AG09309 (cell line): ENCODE measurements around the gene RSPH9.

Source experiments
- DNase-seq: peaks from one replicate; pipeline ENCODE4 v3.0.0-alpha.2; 2010; ENCODE audit warnings: low read depth
- H3K4me3 ChIP-seq: 2 replicates; pipeline ENCODE4 v1.5.1; 2011; ENCODE audit warnings: mild to moderate bottlenecking, low read depth, low read length, moderate library complexity; ENCODE audit not compliant: control insufficient read depth
- TF ChIP-seq, protein P1 (sequence below): IDR thresholded peaks from 2 replicates; pipeline ENCODE4 v1.5.1; 2011; ENCODE audit warnings: mild to moderate bottlenecking, low read depth, low read length, inconsistent platforms; ENCODE audit not compliant: insufficient read depth, control insufficient read depth; ENCODE audit errors: missing control alignments

Gene RSPH9

DNA sequence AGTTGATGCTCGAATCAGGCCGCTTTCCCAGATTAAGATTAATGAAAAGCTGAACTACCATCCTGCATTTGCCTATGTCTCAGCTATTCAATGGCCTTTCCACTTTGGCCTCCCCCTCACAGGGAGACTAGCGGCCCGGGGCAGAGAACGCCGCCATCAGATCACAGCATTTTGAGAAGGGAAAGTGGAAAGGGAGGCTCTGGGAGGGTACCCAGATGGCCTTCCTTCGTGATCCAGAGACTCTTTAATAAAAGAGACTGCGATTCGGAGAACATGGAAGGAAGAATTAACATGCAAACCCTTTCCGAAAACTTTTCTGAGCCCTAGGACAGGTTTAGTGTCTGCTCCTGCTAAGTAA, 42.2 kb downstream of the RSPH9 start:
- no peak for DNase-seq
- TF ChIP-seq, protein P1, sequence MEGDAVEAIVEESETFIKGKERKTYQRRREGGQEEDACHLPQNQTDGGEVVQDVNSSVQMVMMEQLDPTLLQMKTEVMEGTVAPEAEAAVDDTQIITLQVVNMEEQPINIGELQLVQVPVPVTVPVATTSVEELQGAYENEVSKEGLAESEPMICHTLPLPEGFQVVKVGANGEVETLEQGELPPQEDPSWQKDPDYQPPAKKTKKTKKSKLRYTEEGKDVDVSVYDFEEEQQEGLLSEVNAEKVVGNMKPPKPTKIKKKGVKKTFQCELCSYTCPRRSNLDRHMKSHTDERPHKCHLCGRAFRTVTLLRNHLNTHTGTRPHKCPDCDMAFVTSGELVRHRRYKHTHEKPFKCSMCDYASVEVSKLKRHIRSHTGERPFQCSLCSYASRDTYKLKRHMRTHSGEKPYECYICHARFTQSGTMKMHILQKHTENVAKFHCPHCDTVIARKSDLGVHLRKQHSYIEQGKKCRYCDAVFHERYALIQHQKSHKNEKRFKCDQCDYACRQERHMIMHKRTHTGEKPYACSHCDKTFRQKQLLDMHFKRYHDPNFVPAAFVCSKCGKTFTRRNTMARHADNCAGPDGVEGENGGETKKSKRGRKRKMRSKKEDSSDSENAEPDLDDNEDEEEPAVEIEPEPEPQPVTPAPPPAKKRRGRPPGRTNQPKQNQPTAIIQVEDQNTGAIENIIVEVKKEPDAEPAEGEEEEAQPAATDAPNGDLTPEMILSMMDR = no peak
- H3K4me3 ChIP-seq = peak overlapping the region; percentile 77

DNA sequence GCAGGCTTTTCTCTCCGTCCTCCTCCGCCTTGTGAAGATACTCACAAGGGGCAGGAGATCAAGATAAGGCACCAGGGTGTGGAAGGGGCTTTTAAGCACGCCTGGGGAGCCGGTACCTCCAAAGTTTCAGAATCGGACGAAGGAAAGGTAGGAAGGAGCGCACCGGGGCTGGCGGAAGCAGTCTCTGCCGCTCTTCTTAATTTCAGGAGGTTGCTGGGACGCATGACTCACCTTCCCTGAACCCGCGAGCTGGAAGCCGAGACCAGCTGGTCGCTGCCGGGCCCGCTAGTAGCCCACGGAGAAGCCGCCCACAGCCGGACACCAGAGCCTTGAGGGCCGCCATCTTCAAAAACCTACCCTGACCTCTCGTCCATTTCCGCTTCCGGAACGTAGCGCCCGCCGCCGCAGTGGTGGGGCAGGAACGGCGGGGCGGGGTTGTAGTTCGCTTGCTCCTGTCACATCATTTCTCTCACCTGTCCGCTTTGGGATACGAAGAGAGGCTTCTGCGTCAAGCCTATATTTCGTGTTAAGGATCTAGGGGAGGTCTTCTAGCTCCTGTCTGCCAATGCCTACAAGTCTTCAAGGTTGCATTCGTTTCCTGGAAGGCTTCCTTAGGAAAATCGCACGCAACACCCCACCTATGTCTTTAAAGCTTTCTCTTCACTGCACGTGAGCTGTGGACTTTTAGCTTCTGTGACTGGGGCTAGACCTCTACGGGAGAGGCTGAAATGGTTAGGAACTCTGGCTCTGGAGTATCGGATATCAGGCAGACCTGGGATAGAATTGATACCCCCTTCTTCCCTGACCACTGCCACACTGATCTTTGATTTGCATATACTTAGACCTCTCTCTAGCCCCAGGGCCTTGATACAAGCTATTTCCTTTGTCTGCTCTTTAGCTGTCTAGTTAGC, 42.9 kb downstream of the RSPH9 start, which contains the start of gene MRPS18A:
Gene MRPS18A, minus strand, starts transcription at position 355 of the 911 bp plus-strand sequence. Its CDS starts 12 bp downstream, at position 343.
- TF ChIP-seq, protein P1 = no peak
- no peak for DNase-seq
- H3K4me3 ChIP-seq = peak within 1 kb of the TSS; percentile 77

DNA sequence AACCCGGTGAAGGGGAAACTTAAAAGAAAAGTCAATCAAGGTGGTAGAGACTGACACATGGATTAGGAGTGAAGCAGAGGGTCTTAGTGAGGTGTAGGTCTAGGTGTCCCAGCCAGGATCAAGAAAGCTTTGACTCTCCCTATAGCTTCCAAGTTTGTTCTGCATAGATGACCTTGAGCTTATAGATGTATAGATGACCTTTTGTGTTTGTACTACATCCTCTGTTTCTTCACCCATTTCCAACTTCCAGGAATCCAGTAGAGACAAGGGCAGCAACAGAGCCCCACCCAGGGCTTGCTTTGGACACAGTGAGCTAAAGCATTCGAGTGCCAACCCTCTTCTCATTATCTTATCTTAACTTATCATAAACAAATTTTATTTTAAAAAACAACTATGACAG, 44.6 kb downstream of the RSPH9 start:
- DNase-seq = no peak
- no peak overlapping the region for H3K4me3 ChIP-seq
- TF ChIP-seq, protein P1 = no peak

DNA sequence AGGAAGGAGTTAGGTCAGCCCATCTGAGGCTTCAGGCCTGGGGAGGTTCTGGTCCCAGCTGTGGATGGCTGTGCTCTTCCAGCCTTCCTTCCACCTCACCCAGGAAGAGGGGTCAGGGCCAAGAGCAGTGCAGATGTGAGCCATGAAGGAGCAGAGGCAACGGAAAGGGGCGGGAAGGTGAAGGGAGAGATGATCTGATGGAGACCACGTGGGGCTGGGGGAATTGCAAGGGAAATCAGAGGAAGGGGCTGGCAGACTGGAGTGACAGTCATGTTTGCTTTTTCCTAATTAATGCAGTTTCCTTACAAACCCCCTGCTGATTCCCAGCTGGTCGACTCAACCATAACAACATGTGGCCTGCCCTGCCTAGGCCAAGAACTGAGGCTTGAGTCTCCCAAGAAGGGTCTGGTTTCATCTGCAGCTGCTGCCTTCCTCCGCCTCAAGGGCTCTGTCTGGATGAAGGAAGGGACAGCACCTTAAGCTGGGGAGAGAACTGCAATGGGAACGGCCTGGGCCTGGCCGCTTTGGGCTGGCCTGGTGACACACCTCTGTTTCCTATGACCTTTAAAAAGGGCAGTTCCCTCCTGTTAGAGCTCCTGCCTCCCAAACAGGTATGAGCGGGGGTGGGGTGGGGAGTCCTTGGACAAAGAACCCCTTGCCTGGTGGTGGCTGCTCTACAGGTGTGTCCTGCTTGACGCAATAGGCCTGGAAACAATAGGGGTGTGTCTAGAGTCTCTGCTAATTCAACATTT, 50.6 kb downstream of the RSPH9 start:
- no peak overlapping the region for H3K4me3 ChIP-seq
- TF ChIP-seq, protein P1 = no peak
- no peak for DNase-seq

DNA sequence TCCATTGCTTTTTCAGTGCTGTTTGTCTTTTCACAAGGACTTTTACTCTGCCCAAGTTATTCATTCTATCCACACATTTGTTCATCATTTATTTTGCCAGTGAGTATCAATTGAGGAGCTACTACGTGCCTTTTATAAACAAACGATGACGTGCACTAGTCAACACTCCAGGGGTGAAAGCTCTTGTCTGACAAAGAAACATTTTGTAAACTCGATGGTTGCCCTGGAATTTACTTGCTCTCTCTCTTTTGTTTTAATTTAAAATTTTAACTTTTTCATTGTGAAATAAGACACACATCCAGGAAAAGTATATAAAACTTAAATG, 51.1 kb downstream of the RSPH9 start:
- no peak overlapping the region for H3K4me3 ChIP-seq
- DNase-seq = no peak
- TF ChIP-seq, protein P1 = no peak

DNA sequence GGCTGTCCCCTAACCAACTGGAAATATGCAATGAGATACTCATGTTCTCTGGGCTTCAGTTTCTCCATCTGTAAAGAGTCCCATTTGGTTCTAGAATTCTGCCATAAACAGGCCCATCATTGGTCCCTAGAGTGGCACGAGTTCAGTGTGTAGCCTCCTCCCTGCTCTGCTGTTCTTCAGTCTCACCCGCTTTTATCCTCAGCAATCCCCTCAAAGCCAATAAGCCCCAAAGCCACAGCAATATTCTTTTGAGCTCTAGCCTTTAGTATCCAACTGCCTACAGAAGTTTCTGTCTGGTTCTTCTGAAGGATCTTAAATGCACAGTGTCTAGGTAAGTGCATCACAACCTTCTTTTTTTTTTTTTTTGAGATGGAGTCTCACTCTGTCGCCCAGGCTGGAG, 52.6 kb downstream of the RSPH9 start:
- H3K4me3 ChIP-seq = no peak overlapping the region
- no peak for DNase-seq
- TF ChIP-seq, protein P1 = no peak
